GM19455 (cell line): ENCODE data around the gene P2RX3.
"Not testable (repeated sequence)": the region's sequence is repeated elsewhere in the genome, so short reads cannot be mapped to it uniquely, and the experiment has no call there.

Source experiments
- ATAC-seq: cut with Tn5 transposase; IDR thresholded peaks from one replicate; pipeline ENCODE4 v1.9.1; 2021; ENCODE audit not compliant: unreplicated experiment

P2RX3 gene

DNA sequence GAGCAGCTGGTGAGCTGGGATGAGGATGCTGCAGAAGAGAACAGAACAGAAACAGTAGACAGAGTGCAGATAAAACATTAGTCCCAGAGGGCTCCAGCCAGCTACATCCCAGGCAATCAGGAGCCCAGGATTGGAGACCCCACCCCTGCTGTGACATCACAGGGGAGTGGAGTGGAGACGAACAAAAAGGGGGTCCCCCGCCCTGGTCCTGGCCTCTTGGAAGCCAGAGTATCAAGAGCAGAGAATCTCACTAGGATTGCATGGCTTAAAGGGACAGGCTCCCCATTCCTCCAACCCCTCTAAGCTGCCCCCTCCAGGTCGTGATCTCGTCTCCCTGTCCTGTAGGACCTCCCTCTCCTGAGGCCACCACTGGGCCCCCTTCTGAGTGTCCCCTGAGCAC, at the start of gene P2RX3:
Gene P2RX3, plus strand, starts transcription at position 211 of the 400 bp plus-strand sequence. CDS start 199 bp downstream, outside the sequence.
- no peak for ATAC-seq

DNA sequence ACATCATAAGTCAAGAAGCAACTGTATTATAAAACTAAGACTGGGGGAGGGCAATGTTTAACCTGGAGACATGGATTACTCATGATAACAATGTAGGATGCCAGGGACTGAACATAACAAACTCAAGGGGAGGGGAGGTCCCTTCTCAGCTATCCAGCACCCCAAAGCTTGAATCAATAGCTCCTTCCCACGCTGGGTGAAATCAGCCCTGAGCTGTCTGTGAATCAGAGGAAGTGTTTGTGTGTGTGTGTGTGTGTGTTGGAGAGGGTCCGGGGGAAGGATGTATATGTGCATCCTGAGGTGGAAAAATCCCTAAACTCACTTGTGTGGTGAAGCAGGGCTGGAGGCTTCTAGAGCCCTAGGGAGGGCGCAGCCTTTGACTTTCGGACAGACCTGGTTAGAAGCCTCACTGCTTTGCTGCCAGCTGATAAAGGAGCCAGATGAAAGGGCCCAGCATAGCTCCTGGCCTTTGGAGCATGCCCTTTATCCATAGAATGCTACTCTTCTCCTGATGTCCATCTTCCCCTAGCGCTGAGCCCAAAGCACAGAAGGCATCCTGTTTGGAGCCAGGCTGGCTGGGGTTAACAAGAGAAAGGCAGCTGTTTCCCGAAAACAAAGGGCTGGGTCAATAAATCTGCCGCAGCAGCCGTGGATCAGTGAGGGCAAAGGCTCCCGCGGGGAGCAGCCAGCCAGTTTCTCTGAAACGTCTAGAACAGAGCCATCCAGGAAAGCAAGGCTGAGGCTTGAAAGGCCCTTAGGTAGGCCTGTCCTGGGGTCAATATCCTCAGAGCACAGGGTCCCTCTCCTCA, 49.2 kb upstream of the P2RX3 start:
- ATAC-seq: no peak

- no peak for ATAC-seq
Observed at GRCh38 chr11:57290288-57290687, 47.9 kb upstream of the P2RX3 start.

DNA sequence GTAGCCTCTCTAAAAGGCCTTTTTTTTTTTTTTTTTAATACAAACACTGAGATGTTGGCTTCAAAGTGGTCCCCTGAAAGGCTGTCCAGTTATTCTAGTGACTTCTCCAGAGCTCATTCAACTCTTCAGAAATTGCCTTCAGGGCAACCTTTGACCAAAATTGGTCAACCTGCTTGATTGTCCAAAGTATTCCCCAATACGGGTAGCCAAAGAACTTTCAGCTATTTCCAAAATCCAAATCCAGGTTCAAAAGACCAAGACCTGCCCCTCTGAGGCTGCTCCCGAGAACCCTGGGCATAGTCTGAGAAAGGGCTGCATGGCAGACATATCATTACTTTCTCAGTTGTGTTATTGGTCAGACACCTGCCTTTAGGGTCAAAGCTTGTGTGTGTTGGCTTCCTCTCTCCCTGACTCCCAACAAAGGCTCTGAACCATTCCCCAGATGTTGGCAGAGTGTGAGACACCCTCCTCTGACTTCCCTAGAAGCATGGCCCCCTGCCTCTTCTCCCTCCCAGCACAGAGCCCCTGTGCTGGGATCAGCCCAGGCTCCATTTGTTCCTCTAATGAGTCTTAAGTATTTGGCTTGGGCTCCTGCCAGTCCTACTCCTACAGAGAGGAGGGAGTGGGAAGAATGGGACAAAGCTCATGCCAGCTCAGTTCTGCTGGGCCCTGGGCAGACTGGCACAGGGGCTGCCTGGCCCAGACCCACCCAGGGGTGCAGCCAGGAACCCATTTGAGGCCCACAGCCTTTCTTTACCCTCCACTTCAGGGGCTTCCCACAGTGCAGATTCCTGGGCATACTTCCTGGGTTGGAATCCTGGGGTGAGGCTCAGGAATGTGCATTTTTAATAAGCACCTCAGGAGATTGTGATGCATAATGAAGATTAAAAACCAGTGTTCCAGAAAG, 43.7 kb upstream of the P2RX3 start:
- no peak for ATAC-seq

DNA sequence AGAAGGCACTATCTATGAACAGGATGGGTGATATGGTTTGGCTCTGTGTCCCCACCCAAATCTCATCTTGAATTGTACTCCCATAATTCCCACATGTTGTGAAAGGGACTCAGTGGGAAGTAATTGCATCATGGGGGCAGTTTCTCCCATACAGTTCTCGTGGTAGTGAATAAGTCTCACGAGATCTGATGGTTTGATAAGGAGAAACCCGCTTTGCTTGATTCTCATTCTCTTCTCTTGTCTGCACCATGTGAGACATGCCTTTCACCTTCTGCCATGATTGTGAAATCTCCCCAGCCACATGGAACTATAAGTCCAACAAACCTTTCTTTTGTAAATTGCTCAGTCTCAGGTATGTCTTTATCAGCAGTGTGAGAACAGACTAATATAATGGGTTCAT, 41.9 kb upstream of the P2RX3 start:
- ATAC-seq: not testable (repeated sequence)

- no peak for ATAC-seq
Observed at GRCh38 chr11:57297221-57297620, 40.9 kb upstream of the P2RX3 start.

- ATAC-seq: no peak
Observed at GRCh38 chr11:57299150-57299737, 38.9 kb upstream of the P2RX3 start.

- no peak for ATAC-seq
Observed at GRCh38 chr11:57300785-57301184, 37.4 kb upstream of the P2RX3 start.

- ATAC-seq: no peak
Observed at GRCh38 chr11:57301711-57302423, 36.3 kb upstream of the P2RX3 start.

- no peak for ATAC-seq
Observed at GRCh38 chr11:57302489-57302888, 35.7 kb upstream of the P2RX3 start.

DNA sequence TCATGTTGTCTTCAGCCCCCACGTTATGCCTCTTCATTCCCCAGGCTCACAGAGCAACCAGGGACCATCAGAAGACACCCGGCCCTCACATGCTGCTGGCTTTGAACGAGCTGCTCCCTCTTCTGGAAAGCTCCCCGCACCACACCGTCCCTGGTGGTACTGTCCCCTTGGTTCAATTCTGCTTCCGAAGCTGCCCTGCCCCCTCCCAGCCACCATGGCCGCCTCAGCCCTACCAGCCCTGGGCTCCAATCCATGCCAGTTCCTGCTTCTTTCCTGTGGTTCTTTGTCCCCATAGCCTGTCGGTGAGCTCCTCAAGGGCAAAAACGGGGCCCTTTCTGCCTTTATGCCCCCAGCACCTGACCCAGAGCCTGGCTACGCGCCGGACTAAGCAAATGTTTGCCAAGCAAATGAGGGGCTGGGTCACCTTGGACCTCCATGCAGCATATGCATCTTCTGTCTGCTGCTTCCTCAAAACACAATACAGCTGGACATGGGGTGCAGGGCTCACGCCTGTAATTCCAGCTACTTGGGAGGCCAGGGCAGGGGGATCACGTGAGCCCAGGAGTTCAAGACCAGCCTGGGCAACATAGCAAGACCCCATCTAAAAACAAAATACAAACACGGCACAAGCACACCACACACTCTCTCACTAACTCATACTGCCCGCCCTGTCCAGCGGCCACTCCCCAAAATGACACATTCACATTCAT, 34.7 kb upstream of the P2RX3 start:
- no peak for ATAC-seq

DNA sequence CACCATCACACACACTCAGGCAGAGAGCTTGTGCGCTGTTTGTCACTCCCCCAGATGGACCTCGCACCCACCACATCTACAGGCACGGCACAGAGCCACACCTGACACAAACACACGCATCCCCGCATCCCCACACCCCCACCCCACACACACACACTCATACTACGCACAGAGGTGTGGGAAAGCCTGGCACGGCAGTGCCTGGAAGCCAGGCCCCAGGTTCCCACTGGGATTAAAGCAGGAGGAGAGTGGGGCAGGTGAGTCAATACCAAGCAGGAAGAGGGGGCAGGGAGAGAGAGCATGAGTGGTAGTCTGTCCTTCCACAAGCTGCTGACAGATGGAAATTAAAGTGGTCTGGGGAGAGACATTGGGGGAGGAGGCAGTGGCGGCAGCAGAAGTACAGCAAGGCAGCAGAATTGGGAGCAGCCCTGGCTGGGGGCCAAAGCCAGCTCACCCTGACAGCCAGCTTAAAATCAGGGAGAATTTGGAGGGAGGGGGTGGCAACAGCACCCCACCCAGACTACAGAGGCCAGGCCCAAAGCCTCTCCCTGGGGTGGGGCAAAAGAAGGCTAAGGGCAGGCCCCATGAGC, 34.1 kb upstream of the P2RX3 start:
- no peak for ATAC-seq

GRCh38 chr11:57305523-57305922, 32.6 kb upstream of the P2RX3 start:
- ATAC-seq: no peak

GRCh38 chr11:57306161-57306876, 31.8 kb upstream of the P2RX3 start:
- no peak for ATAC-seq

- ATAC-seq: no peak
Observed at GRCh38 chr11:57306940-57307565, 31.1 kb upstream of the P2RX3 start.

GRCh38 chr11:57307666-57308270, 30.4 kb upstream of the P2RX3 start:
- ATAC-seq: no peak

- ATAC-seq: no peak
Observed at GRCh38 chr11:57308426-57309060, 29.6 kb upstream of the P2RX3 start.
